Kidney epithelial cell (primary cell): ENCODE data around the gene IGF2R. TPM values are rescaled to one million over a fixed set of nuclear protein-coding genes. Genes with fewer than 3 reads are reported as not detected.
"Not testable (repeated sequence)": the region's sequence is repeated elsewhere in the genome, so short reads cannot be mapped to it uniquely, and the experiment has no call there.

Experiments used
- DNase-seq: peaks from one replicate; pipeline ENCODE4 v3.0.0-alpha.2; 2010; ENCODE audit warnings: low read depth
- H3K27me3 ChIP-seq: 2 replicates; pipeline ENCODE4 v1.6.0; 2011; ENCODE audit warnings: low read length; ENCODE audit not compliant: control insufficient read depth, insufficient read depth
- H3K36me3 ChIP-seq: 2 replicates; pipeline ENCODE4 v1.5.1; 2011; ENCODE audit warnings: low read length; ENCODE audit not compliant: control insufficient read depth, insufficient read depth
- H3K4me3 ChIP-seq: 2 replicates; pipeline ENCODE4 v1.5.1; 2011; ENCODE audit warnings: low read depth, mild to moderate bottlenecking, control low read depth, low read length
- total RNA-seq: library from RNA; depleted of rRNA; stranded (reverse); fragments of >200 nt; gene quantifications from 2 replicates; pipeline ENCODE4 v1.2.3, GENCODE V29; 2015
- TF ChIP-seq, protein P1 (sequence below): IDR thresholded peaks from 2 replicates; pipeline ENCODE4 v1.5.1; 2011; ENCODE audit warnings: mild to moderate bottlenecking, moderate library complexity, low read length, control low read depth, inconsistent platforms; ENCODE audit not compliant: insufficient read depth, poor library complexity, severe bottlenecking

The IGF2R gene
- total RNA-seq, 1 donor from 2014 or later, result 251 TPM

DNA sequence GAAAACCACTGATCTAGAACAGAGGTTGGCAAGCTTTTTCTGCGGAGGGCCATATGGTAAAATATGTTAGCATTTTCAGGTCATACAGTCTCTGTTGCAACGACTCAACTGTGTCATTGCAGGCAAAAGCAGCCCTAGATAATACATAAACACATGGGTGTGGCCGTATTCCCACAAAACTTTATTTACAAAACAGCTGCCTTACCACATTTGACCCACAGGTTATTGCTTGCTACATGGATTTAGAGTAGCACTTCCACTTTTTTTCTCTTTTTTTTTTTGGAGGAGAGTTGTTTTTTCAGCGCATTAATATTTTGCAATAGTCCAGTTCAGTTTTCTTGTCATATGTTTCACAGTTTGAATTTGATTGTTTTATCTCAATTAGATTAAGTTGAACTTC, 2.5 kb upstream of the IGF2R start:
- DNase-seq, result no peak
- Histone ChIP-seq H3K36me3 (no peaks in the 10 kb centered on the region), H3K4me3 (no peak overlapping the region), H3K27me3 (peaks cover 2% of the 10 kb centered on the region)
- TF ChIP-seq, protein P1, sequence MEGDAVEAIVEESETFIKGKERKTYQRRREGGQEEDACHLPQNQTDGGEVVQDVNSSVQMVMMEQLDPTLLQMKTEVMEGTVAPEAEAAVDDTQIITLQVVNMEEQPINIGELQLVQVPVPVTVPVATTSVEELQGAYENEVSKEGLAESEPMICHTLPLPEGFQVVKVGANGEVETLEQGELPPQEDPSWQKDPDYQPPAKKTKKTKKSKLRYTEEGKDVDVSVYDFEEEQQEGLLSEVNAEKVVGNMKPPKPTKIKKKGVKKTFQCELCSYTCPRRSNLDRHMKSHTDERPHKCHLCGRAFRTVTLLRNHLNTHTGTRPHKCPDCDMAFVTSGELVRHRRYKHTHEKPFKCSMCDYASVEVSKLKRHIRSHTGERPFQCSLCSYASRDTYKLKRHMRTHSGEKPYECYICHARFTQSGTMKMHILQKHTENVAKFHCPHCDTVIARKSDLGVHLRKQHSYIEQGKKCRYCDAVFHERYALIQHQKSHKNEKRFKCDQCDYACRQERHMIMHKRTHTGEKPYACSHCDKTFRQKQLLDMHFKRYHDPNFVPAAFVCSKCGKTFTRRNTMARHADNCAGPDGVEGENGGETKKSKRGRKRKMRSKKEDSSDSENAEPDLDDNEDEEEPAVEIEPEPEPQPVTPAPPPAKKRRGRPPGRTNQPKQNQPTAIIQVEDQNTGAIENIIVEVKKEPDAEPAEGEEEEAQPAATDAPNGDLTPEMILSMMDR, result no peak

DNA sequence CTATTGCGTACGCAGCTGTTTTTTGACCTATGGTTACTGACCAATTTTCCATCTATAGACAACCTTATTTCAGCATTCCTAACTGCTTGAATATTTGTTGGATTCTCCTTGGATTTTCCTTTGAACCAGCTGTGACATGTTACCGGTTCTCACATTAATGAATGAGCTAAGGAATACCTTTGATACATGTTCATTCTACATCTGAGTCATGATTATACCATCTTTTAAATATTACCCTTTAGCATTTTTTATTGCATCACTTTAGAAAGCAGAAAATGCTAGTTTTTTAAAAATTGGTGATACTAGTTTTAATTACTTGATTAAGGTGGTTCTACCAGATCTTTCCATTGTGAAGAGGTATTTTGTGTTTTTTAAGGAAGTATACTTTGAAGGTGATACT, 1.9 kb upstream of the IGF2R start:
- H3K27me3 ChIP-seq, result peaks cover 2% of the 10 kb centered on the region
- no peak overlapping the region for H3K4me3 ChIP-seq
- no peaks in the 10 kb centered on the region for H3K36me3 ChIP-seq
- TF ChIP-seq, protein P1, result no peak
- no peak for DNase-seq

DNA sequence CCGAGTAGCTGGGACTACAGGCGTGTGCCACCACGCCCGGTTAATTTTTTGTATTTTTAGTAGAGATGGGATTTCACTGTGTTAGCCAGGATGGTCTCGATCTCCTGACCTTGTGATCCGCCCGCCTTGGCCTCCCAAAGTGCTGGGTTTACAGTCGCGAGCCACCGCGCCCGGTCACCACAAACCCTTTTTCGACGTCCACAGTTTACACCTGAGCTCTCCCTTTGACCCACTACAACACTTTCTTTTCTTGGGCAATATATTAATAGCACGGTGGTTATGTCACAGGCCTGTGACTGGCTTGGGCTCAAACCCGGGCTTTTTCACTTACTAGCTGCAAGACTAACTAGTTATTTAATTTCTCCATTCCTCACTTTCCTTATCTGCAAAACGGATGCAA, 1.3 kb upstream of the IGF2R start:
- not testable (repeated sequence) for H3K36me3 ChIP-seq, H3K4me3 ChIP-seq

DNA sequence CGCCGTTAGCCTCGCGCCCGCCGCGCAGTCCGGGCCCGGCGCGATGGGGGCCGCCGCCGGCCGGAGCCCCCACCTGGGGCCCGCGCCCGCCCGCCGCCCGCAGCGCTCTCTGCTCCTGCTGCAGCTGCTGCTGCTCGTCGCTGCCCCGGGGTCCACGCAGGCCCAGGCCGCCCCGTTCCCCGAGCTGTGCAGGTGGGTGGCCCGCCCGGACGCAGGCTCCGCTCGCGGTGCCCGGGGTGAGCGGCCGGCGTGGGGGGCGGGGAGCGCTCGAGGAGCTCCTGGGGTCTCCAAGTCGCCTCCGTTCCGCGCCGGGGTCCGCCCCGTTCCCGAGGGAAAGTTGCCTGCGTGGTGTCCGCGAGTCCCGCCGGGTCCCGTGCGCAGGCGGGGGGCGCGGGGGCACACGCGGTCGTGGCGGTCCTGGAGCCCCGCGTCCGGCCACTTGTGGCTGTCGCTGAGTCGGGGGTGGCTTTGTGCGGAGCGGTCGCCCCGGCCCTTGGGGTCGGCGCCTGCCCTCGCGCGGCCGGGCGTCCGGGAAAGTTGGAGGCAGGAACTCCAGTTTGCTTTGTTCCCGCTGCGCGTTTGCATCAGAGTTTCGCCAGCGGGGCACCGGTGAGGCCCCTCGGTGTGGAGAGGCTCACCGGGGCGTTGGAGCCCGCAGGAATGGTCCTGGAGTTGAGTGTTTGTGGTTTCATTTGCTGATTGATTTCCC, 476 bp downstream of the IGF2R start:
- Histone ChIP-seq H3K36me3 (no peaks in the 10 kb centered on the region), H3K4me3 (peak overlapping the region; percentile 86), H3K27me3 (peaks cover 2% of the 10 kb centered on the region)
- TF ChIP-seq, protein P1, result no peak
- DNase-seq, result no peak

More for the DNA sequence above, 1.3 kb upstream of the IGF2R start:
- DNase-seq, H3K27me3 ChIP-seq: not testable (repeated sequence)

DNA sequence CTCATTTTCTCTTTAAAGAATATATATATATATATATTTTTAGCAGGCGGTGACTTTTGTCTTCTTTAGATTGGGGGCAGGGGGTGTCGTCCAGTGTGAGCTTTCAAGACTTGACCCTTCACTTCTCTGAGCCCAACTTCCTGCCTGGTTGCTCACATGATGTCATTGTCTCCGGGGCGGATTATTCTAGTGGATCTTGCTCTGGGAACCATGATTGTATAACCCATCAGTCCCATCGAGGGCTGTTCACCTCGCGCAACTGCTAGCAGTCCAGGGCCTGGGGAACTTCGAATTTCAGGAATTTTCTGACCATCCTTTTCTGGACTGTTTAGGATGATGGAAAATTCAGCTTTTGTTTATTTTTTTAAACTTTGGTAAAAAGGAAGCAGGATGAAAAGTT, 1.0 kb downstream of the IGF2R start:
- TF ChIP-seq, protein P1, result no peak
- Histone ChIP-seq H3K4me3 (peak overlapping the region; percentile 86), H3K36me3 (no peaks in the 10 kb centered on the region), H3K27me3 (peaks cover under 1% of the 10 kb centered on the region)
- DNase-seq, result peak; percentile 52

DNA sequence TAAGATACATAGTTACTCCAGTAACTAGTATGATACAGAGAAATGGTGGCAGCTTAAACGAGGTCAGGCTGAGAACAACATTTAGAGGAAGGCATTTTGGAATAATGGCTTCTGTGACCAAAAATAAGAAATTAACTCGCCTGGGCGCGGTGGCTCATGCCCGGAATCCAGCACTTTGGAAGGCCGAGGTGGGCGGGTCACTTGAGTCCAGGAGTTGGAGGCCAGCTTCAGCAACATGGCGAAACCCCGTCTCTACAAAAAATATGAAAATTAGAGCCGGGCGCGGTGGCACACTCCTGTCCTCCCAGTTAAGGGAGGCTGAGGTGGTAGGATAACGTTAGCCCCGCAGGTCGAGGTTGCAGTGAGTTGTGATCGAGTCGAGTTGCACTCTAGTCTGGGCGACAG, 1.8 kb downstream of the IGF2R start:
- TF ChIP-seq, protein P1, result no peak
- Histone ChIP-seq H3K4me3 (peak overlapping the region; percentile 86), H3K36me3 (no peaks in the 10 kb centered on the region), H3K27me3 (no peaks in the 10 kb centered on the region)
- no peak for DNase-seq
